HG02885 (cell line): Measurements from ENCODE around the gene HOXD8.

Source experiments
- ATAC-seq: cut with Tn5 transposase; IDR thresholded peaks from one replicate; pipeline ENCODE4 v1.9.1; 2021; ENCODE audit warnings: mild to moderate bottlenecking; ENCODE audit not compliant: unreplicated experiment, poor library complexity

HOXD8 gene

DNA sequence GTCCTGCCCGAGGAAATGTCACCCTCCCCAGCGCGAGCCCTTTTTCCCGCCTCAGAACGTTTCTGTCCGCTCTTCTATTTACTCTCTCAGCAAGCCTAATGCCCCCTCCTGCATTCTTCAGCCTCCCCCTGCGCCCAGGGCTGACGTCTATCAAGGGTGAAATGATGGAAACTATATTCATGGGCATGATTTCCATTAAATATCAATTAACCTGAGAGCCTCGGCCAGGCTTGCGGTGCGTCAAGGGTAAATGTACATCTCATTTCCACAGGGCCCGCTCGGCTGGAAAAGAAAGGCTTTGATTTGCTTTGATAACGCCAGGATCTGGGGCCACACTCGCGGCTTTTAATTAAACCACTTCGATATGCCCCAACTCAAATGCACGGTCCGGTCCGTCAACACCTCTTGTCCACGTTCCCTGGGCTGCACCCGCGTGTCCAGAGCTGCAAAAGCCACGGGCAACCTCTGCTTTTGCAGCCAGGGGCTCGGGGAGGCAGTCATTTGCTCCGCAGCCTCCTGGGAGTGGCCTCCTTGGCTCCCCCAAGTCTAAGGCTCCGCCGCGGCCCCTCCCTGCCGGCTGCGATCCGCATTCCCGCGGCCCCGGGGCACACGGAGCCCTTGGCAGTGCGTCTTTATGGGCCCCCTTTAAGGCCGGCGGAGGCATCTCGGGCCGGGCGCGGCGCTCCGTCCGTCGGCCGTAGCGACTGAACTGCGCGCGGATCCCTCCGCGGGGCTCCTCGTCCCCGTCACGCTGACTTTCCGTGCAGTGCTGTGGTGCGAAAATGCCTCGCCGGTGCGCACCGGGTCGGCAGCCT lies at the start of gene HOXD8:
Gene HOXD8 (plus strand): TSS at position 724 of the 815 bp plus-strand sequence. CDS start 662 bp downstream, outside the sequence.
- ATAC-seq: no peak

DNA sequence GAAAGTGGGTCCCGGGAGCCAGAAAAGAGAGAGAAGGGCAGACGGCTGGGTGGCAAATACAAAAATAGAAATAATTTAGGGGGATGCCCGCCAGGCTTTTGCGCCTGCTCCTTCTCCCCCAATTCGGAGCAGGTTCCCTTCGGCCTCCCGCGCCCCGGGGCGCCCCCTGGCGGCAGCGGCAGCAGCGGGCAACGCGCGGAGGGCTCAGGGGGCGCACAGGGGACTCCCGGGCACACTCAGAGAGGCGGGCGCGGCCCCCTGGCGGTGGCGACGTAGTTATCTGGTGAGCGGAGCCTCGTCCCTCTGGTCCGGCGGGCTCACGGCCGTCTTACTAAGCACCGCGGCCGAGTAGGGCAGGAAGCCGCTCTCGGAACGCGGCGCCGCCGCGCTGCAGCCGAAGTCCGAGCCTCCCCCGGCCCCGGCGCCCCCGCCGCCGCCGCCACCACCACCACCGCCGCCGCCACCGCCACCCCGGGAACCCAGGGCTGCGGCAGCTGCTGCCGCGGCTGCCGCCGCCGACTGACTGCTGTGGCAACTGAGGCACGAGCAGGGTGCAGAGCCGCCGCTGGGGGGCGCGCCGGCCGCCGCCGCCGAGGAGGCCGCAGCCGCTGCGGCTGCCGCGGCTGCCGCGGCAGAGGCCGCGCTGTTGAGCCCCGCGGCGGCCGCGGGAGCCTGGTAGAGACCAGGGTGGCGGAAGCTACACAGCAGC lies 49.5 kb upstream of the HOXD8 start:
- ATAC-seq: no peak

- no peak for ATAC-seq
Measured at GRCh38 chr2:176080540-176081375, 48.7 kb upstream of the HOXD8 start.

DNA sequence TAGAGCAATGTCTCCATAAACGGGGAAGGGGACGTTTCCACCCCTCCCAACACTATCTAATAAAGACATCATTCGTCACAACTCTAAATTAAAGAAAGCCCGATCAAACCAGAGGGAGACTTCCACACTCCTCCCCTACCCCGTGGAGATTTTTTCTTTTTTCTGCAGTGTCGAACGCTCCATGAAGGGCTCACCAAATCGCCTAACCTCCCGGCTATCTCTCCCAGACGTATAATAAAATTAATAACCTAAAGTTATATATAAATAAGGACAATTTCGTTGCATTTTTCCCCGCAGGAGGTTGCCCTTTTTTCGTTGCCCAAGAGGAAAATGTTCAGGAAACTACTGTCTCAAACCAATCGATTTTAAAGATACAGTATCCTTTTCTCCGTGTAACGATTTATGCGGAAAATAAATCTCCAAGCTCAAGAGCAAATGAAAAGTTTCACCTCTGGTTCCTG lies 48.1 kb upstream of the HOXD8 start:
- ATAC-seq: no peak

DNA sequence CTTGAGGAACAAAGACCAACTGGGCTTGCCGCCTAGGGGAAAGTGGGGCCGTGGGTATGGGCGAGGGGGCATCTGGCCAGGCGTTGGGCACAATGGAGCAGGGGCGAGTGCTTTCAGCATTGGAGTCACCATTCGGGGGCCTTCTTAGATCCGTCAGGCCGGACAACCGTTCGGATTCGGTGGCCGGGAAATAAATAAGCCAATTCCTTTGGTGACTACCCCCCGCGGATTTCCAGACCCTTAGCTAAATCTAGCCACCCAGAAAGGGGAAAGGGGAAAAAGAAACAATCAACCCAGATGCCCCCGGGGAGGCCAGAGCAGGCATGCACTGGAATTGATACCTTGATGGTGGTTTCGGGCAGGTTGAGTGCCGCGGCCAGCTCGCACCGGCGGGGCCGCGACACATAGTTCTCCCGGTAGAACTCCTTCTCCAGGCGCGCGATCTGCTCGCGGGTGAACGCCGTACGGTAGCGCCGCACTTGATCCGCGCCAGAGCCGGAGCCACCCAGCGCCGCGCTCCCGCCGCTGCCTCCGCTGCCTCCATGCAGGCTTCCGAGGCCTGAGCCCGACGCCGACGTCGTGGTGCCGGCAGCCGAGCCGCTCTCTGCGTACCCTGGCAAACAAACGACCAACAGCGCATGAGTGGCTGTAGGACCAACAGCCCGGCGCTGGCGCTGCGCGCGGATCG lies 47.5 kb upstream of the HOXD8 start:
- no peak for ATAC-seq

GRCh38 chr2:176082525-176082823 lies 47.0 kb upstream of the HOXD8 start:
- ATAC-seq: no peak

- no peak for ATAC-seq
Measured at GRCh38 chr2:176082824-176083751, 46.4 kb upstream of the HOXD8 start.

GRCh38 chr2:176083796-176084261 lies 45.7 kb upstream of the HOXD8 start, which contains the start of gene EVX2:
TSS of gene EVX2 (minus strand) at chr2:176083962. CDS start at chr2:176083776, 186 bp downstream.
- ATAC-seq: no peak

DNA sequence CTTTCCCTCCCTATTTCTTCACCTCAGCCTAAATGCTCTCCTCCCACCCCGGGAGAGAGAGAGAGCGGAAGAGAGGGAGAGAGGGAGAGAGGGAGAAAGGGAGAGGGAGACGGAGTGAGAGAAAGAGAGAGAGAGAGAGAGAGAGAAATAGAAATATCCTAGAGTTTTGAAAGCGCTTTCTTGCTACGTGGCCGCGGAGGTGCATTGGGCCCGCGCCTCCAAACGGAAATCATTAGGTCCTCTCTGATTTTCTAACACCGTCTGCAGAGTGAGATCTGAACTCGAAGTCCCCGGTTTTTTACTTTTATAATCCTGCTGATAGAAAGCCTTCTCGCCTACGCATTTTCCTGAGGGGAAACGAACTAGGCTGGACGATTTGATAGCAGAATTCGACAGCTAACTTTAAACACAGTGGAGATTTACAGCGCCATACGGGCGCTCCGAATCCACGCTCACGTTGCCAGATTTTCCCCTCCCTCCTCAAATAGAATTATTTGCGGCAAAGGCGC lies 44.8 kb upstream of the HOXD8 start:
- no peak for ATAC-seq

GRCh38 chr2:176085120-176085788 lies 44.3 kb upstream of the HOXD8 start:
- no peak for ATAC-seq

GRCh38 chr2:176085861-176086771 lies 43.4 kb upstream of the HOXD8 start:
- no peak for ATAC-seq

- ATAC-seq: no peak
Measured at GRCh38 chr2:176087330-176088047, 42.0 kb upstream of the HOXD8 start.

- peak; percentile 48 for ATAC-seq
Measured at GRCh38 chr2:176088048-176088936, 41.2 kb upstream of the HOXD8 start.

GRCh38 chr2:176088937-176089842 lies 40.3 kb upstream of the HOXD8 start:
- ATAC-seq: no peak
